Measurements from ENCODE around the gene TSEN2. TPM values are rescaled to one million over a fixed set of nuclear protein-coding genes. Genes with fewer than 3 reads are reported as not detected.
"Not testable (repeated sequence)": the region's sequence is repeated elsewhere in the genome, so short reads cannot be mapped to it uniquely, and the experiment has no call there.

The TSEN2 gene
- total RNA-seq, 3 donors from 2014 or later, result 20.0 to 32.8 (median 26.5) TPM

DNA sequence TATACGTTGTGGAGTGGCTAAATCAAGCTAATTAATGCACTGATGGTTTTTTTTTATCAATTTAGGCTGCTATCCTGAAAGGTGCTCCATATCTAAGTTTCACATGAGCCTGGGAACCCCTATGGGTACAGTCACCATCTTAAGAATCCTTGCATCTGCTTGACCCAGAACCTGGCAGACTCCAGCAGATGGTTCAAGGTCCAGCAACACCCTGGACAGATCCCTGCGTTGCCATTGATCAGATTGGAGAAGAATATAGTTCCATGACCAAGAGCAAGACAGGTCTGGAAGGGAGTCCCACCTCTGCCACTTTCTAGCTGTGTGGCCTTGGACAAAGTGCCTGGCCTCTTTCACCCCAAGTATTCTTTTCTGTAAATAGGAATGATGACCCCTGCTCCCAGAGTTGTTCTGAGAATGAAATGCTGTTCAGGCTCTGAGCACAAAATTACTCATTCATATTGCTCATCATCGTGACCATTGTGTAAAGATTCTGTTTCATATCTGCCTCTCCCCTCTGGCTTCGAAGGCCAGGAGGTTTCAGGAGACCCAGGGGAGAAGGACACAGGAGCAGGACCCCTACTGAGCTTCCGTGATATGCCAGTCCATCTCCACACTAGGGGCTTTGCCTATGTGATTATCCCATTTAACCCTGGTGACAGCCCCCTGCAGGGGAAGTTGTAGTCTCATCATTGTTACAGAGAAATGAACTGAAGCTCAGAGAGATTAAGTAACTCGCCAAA is 30.0 kb upstream of the TSEN2 start:
- no peak for DNase-seq (ENCODE audit: low spot score in 2 of 2)
- Histone ChIP-seq H3K4me1 (no peaks in the 10 kb centered on the region), H3K27me3 (no peaks in the 10 kb centered on the region), H3K9me3 (peaks cover 0 to 4% of the 10 kb centered on the region in 2 donors), H3K36me3 (no peaks in the 10 kb centered on the region), H3K27ac (no peak overlapping the region), H3K4me3 (no peak overlapping the region)
- TF ChIP-seq CTCF (IDR thresholded peaks at IDR 0.05) (no peak), POLR2AphosphoS5 (IDR thresholded peaks at IDR 0.05) (no peak), POLR2A (IDR thresholded peaks at IDR 0.05) (no peak)
- intact Hi-C loops (cut with DNase I; ENCODE audit: low total_unique reads), result no loop called here

DNA sequence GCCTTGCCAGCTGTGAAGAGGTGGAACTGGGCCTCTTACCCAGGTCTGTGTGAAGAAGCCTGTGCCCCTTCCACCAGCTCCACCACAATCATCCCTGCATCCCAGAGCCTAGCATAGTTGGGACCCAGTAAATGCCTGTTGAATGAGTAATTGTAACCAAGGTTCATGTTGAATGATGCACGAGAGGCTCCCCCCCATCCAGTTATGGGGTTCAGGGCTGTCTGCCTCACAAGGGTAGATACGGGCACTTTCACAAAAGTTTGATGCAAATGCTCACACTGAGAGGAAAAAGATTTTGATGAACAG is 29.5 kb upstream of the TSEN2 start:
- intact Hi-C loops (cut with DNase I; ENCODE audit: low total_unique reads), result no loop called here
- Histone ChIP-seq H3K36me3 (no peaks in the 10 kb centered on the region), H3K9me3 (peaks cover 0 to 4% of the 10 kb centered on the region in 2 donors), H3K27ac (no peak overlapping the region), H3K27me3 (no peaks in the 10 kb centered on the region), H3K4me3 (no peak overlapping the region), H3K4me1 (no peaks in the 10 kb centered on the region)
- DNase-seq (ENCODE audit: low spot score in 2 of 2), result no peak
- no peak for TF ChIP-seq POLR2AphosphoS5 (IDR thresholded peaks at IDR 0.05)
- no peak for TF ChIP-seq CTCF (IDR thresholded peaks at IDR 0.05)
- TF ChIP-seq POLR2A (IDR thresholded peaks at IDR 0.05), result no peak

DNA sequence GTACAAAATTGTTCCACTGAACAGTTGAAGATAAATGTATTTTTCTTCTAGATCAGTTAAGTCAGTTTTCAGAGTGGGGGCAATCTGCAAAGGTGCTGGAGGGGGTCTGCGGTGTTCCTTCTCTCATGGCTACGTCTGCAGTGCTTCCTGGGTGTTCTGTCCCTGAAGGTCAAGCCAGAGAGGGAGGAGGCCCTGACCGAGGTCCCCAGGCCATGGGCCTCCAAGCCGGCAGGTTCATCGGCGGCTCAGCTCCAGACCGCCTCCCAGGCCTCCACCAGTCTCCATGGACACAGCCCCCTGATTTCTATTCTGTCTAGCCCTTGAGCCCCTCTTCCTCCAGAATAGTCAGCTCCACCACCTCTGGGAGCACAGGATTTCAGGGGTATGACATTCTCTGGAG is 28.5 kb upstream of the TSEN2 start:
- TF ChIP-seq CTCF (IDR thresholded peaks at IDR 0.05) (no peak), POLR2AphosphoS5 (IDR thresholded peaks at IDR 0.05) (no peak), POLR2A (IDR thresholded peaks at IDR 0.05) (no peak)
- no peaks in the 10 kb centered on the region for H3K27me3 ChIP-seq
- intact Hi-C loops (cut with DNase I; ENCODE audit: low total_unique reads), result no loop called here
- H3K36me3 ChIP-seq, result no peaks in the 10 kb centered on the region
- no peaks in the 10 kb centered on the region for H3K4me1 ChIP-seq
- H3K27ac ChIP-seq, result no peak overlapping the region
- no peak for DNase-seq (ENCODE audit: low spot score in 2 of 2)
- H3K4me3 ChIP-seq, result no peak overlapping the region
- peaks cover 0 to 4% of the 10 kb centered on the region in 2 donors for H3K9me3 ChIP-seq

DNA sequence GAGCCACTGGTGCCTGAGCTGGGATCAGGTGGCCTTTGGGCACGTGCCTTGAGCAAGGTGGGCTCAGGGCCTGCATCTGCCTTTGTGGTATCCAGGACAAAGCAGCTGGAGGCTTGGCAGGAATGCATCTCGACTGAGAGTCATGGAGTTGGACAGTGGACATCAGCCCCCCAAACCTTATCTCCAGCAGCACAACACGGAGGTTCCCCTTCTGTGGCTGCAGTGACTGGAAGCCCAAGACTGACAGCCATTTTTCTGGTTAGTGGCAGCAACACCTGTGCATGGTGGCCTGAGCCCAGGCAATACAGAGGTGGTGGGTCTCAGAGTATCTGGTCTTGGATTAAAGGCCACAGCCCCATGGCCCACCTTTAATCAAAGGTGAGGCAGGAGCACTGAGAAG is 27.8 kb upstream of the TSEN2 start:
- DNase-seq (ENCODE audit: low spot score in 2 of 2), result no peak
- intact Hi-C loops (cut with DNase I; ENCODE audit: low total_unique reads), result no loop called here
- H3K4me3 ChIP-seq, result no peak overlapping the region
- H3K27me3 ChIP-seq, result no peaks in the 10 kb centered on the region
- H3K27ac ChIP-seq, result no peak overlapping the region
- H3K4me1 ChIP-seq, result no peaks in the 10 kb centered on the region
- no peaks in the 10 kb centered on the region for H3K36me3 ChIP-seq
- TF ChIP-seq POLR2AphosphoS5 (IDR thresholded peaks at IDR 0.05) (no peak), CTCF (IDR thresholded peaks at IDR 0.05) (no peak), POLR2A (IDR thresholded peaks at IDR 0.05) (no peak)
- H3K9me3 ChIP-seq, result peaks cover 0 to 3% of the 10 kb centered on the region in 2 donors

GRCh38 chr3:12457380-12457779 is 26.9 kb upstream of the TSEN2 start:
- intact Hi-C loops (cut with DNase I; ENCODE audit: low total_unique reads); DNase-seq (ENCODE audit: low spot score in 2 of 2); H3K27ac ChIP-seq: not testable (repeated sequence)

GRCh38 chr3:12458901-12459300 is 25.4 kb upstream of the TSEN2 start:
- Histone ChIP-seq H3K36me3 (no peaks in the 10 kb centered on the region), H3K4me3 (no peak overlapping the region), H3K27ac (no peak overlapping the region), H3K27me3 (no peaks in the 10 kb centered on the region), H3K9me3 (no peaks in the 10 kb centered on the region), H3K4me1 (no peaks in the 10 kb centered on the region)
- intact Hi-C loops (cut with DNase I; ENCODE audit: low total_unique reads), result no loop called here
- no peak for DNase-seq (ENCODE audit: low spot score in 2 of 2)
- TF ChIP-seq POLR2AphosphoS5 (IDR thresholded peaks at IDR 0.05) (no peak), POLR2A (IDR thresholded peaks at IDR 0.05) (no peak), CTCF (IDR thresholded peaks at IDR 0.05) (no peak)

More at GRCh38 chr3:12457380-12457779, 26.9 kb upstream of the TSEN2 start:
- H3K4me3 ChIP-seq, H3K36me3 ChIP-seq, H3K27me3 ChIP-seq, H3K4me1 ChIP-seq, H3K9me3 ChIP-seq: not testable (repeated sequence)

All from breast epithelium (tissue), 4 donors.